ENCODE measurements around the gene PHLDA3. TPM values are rescaled to one million over a fixed set of nuclear protein-coding genes. Genes with fewer than 3 reads are reported as not detected.
"Not testable (repeated sequence)": the region's sequence is repeated elsewhere in the genome, so short reads cannot be mapped to it uniquely, and the experiment has no call there.

The PHLDA3 gene
- total and polyA plus RNA-seq, 9 donors = 4.7 to 38.2 (median 27.3) TPM

GRCh38 chr1:201479201-201479730 is 10.3 kb upstream of the PHLDA3 start:
- Histone ChIP-seq H3K4me3 (no peak overlapping the region), H3K27ac (no peak overlapping the region), H3K4me1 (ENCODE audit: insufficient read depth) (no peaks in the 10 kb centered on the region), H3K36me3 (no peaks in the 10 kb centered on the region), H3K9me3 (no peaks in the 10 kb centered on the region), H3K27me3 (no peaks in the 10 kb centered on the region)
- TF ChIP-seq POLR2A (IDR thresholded peaks at IDR 0.05) = no peak
- TF ChIP-seq, protein P1, sequence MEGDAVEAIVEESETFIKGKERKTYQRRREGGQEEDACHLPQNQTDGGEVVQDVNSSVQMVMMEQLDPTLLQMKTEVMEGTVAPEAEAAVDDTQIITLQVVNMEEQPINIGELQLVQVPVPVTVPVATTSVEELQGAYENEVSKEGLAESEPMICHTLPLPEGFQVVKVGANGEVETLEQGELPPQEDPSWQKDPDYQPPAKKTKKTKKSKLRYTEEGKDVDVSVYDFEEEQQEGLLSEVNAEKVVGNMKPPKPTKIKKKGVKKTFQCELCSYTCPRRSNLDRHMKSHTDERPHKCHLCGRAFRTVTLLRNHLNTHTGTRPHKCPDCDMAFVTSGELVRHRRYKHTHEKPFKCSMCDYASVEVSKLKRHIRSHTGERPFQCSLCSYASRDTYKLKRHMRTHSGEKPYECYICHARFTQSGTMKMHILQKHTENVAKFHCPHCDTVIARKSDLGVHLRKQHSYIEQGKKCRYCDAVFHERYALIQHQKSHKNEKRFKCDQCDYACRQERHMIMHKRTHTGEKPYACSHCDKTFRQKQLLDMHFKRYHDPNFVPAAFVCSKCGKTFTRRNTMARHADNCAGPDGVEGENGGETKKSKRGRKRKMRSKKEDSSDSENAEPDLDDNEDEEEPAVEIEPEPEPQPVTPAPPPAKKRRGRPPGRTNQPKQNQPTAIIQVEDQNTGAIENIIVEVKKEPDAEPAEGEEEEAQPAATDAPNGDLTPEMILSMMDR (IDR thresholded peaks at IDR 0.05) = no peak
- no peak for TF ChIP-seq EP300 (IDR thresholded peaks at IDR 0.05)
- intact Hi-C loops (cut with DNase I) = no loop called here
- DNase-seq = no peak
- 89 to 94% (median 90%) methylated on average over 4 of the region's 4 CpGs for WGBS, 3 donors

- H3K4me3 ChIP-seq; H3K9me3 ChIP-seq; H3K27me3 ChIP-seq; DNase-seq; H3K4me1 ChIP-seq (ENCODE audit: insufficient read depth); H3K36me3 ChIP-seq; H3K27ac ChIP-seq; intact Hi-C loops (cut with DNase I): not testable (repeated sequence)
- 89 to 95% (median 90%) methylated on average over 3 of the region's 3 CpGs for WGBS, 3 donors
Measured at GRCh38 chr1:201478666-201479065, 9.7 kb upstream of the PHLDA3 start.

DNA sequence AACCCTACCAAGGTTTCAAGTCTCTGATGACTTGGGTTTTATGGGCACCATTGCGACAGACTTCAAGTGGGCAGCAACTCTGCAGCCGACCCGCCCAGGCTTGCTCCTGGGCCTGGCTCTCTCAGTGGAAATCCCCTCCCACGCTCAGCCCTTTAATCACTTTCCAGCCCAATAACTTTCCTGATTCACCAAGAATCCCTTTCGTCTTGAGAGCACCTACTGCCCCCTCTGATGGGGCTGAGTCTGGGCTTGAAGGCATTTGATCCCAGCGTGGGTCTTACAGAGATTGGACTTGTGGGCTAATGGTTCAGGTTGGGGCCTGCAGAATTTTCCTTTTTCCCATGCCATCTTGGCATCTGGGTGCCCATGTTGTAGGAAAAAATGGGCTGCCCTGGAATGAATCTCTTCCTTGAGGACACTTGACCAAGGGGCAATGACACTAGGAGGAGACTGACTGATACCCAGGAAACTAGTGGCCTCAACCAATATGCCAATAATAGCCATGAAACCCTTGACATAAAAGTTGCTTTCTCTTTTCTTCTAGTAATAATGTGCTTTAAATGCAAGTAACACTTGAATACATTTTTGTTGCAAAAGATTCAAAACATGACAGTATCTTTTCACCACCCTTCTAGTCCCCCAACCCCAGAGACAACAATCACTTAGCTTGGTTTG is 7.8 kb upstream of the PHLDA3 start:
- Histone ChIP-seq H3K27me3 (no peaks in the 10 kb centered on the region), H3K27ac (no peak overlapping the region), H3K9me3 (no peaks in the 10 kb centered on the region), H3K36me3 (no peaks in the 10 kb centered on the region), H3K4me3 (no peak overlapping the region), H3K4me1 (ENCODE audit: insufficient read depth) (no peaks in the 10 kb centered on the region)
- 72 to 83% (median 81%) methylated on average over 6 of the region's 6 CpGs for WGBS, 3 donors
- DNase-seq = no peak
- intact Hi-C loops (cut with DNase I) = no loop called here
- no peak for TF ChIP-seq POLR2A (IDR thresholded peaks at IDR 0.05)
- TF ChIP-seq, protein P1 (IDR thresholded peaks at IDR 0.05) = no peak
- TF ChIP-seq EP300 (IDR thresholded peaks at IDR 0.05) = no peak

DNA sequence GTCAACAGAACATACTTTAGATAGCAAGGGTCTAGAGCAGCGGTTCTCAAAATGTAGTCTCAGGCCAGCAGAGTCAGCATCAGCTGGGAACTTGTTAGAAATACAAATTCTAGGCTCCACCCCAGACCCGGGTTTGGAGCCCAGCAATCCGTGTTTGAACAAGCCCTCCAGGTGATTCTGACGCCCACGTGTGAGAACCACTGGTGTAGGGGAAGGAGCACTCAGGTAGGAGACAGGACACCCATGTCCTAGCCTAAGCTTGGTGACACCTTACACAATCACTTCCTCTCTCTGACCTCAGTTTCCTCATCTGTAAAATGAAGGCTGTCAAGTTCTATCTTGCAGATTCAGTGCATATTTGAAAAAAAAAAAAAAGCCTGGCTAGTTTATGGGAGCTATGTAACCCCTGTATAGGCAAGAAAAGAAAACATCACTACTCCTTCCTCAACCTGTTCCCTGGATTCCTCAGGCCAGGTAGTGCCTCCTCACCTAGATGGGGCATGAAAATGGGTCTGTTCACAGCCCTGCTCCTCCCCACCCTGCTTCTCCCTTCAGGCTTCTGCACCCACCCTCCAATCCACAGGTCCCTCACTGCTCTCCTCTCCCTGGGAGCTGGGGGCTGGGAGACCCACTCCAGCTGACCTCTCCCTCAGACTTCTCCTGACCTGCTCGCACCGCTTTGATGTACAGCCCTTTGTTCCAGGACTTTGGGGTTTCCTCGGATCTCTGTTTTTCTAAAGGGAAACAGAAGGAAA is 7.1 kb upstream of the PHLDA3 start:
- Histone ChIP-seq H3K4me3 (no peak overlapping the region), H3K9me3 (no peaks in the 10 kb centered on the region), H3K36me3 (no peaks in the 10 kb centered on the region), H3K27ac (no peak overlapping the region), H3K27me3 (no peaks in the 10 kb centered on the region), H3K4me1 (ENCODE audit: insufficient read depth) (no peaks in the 10 kb centered on the region)
- no peak for TF ChIP-seq EP300 (IDR thresholded peaks at IDR 0.05)
- TF ChIP-seq, protein P1 (IDR thresholded peaks at IDR 0.05) = no peak
- no peak for TF ChIP-seq POLR2A (IDR thresholded peaks at IDR 0.05)
- 74 to 76% (median 75%) methylated on average over 8 of the region's 8 CpGs for WGBS, 3 donors
- no peak for DNase-seq
- intact Hi-C loops (cut with DNase I) = no loop called here

GRCh38 chr1:201475130-201475529 is 6.1 kb upstream of the PHLDA3 start:
- Histone ChIP-seq H3K27ac (no peak overlapping the region), H3K9me3 (no peaks in the 10 kb centered on the region), H3K36me3 (no peaks in the 10 kb centered on the region), H3K27me3 (no peaks in the 10 kb centered on the region), H3K4me3 (no peak overlapping the region), H3K4me1 (ENCODE audit: insufficient read depth) (no peaks in the 10 kb centered on the region)
- intact Hi-C loops (cut with DNase I) = no loop called here
- DNase-seq = no peak
- WGBS, 3 donors = 74 to 81% (median 78%) methylated on average over 2 of the region's 2 CpGs
- TF ChIP-seq POLR2A (IDR thresholded peaks at IDR 0.05) (no peak), EP300 (IDR thresholded peaks at IDR 0.05) (no peak)
- TF ChIP-seq, protein P1 (IDR thresholded peaks at IDR 0.05) = no peak

Data from ovary (tissue), 9 donors.